Thymus (tissue), 11 donors: ENCODE data around the gene SF3B5. TPM values are rescaled to one million over a fixed set of nuclear protein-coding genes. Genes with fewer than 3 reads are reported as not detected.
A peak's percentile ranks its signal among the peaks of the same experiment; 100 is the strongest.

Experiments
- DNase-seq, 9 donors: peaks; one replicate each; pipeline ENCODE4 v3.0.0-alpha.2; 2013; ENCODE audit warnings: low spot score in 9 of 9, low read depth in 6 of 9, missing footprints in 1 of 9
- H3K27ac ChIP-seq, 2 donors: one replicate each; pipeline ENCODE4 v1.5.1; 2013; ENCODE audit warnings: control low read depth in 1 of 2, low read depth in 1 of 2, low read length in 1 of 2, mild to moderate bottlenecking in 1 of 2, moderate library complexity in 1 of 2
- H3K27me3 ChIP-seq, 2 donors: one replicate each; pipeline ENCODE4 v1.5.1; 2013; ENCODE audit warnings: low read length in 1 of 2; ENCODE audit not compliant: control insufficient read depth in 2 of 2, insufficient read depth in 1 of 2
- H3K36me3 ChIP-seq, 2 donors: one replicate each; pipeline ENCODE4 v1.5.1; 2013; ENCODE audit warnings: low read length in 1 of 2, mild to moderate bottlenecking in 1 of 2, moderate library complexity in 1 of 2; ENCODE audit not compliant: control insufficient read depth in 2 of 2, insufficient read depth in 2 of 2
- H3K4me1 ChIP-seq, 2 donors: one replicate each; pipeline ENCODE4 v1.5.1; 2013; ENCODE audit warnings: low read length in 2 of 2; ENCODE audit not compliant: control insufficient read depth in 2 of 2, insufficient read depth in 2 of 2
- H3K4me3 ChIP-seq, 2 donors: one replicate each; pipeline ENCODE4 v1.5.1; 2013; ENCODE audit warnings: low read length in 2 of 2, control low read depth in 1 of 2, mild to moderate bottlenecking in 1 of 2
- H3K9me3 ChIP-seq, 2 donors: one replicate each; pipeline ENCODE4 v1.5.1; 2013; ENCODE audit warnings: low read length in 1 of 2, mild to moderate bottlenecking in 1 of 2; ENCODE audit not compliant: control insufficient read depth in 2 of 2, insufficient read depth in 1 of 2
- WGBS: extraction: QIAGEN DNeasy Blood & Tissue Kit; methylation state at CpG from one replicate; pipeline ENCODE4 v1.1.7; 2013; 5-methylcytosine and 5-hydroxymethylcytosine counted together
- polyA plus RNA-seq: library from polyadenylated mRNA; stranded (reverse); fragments of 200-250 nt; gene quantifications from one replicate; pipeline ENCODE4 v1.2.3, GENCODE V29; 2013
- total RNA-seq: library from RNA; stranded (reverse); fragments of 120-200 nt; gene quantifications from one replicate; pipeline ENCODE4 v1.2.4, GENCODE V29; 2013
- donor health status: healthy.

The SF3B5 gene
- total and polyA plus RNA-seq, 2 donors: 176 to 192 TPM

DNA sequence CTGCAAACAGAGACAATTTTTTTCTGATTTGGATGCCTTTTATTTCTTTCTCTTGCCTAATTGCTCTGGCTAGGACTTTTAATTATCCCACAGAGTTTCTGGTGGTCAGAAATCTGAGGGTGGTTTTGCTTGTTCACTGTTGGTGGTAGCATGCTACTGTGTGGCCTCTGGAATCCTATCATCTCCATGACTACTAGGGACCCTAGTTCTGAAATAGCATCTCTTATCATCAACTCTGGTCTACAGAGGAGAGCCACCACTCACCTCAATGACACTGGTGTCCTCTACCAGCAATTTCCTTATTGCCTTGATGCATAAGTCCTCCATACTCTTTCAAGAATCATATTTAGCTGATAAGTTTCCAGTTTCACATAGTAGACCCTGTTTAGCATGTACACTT is 27.5 kb upstream of the SF3B5 start:
- no peaks in the 10 kb centered on the region for H3K4me1 ChIP-seq
- no peak overlapping the region for H3K4me3 ChIP-seq
- H3K27ac ChIP-seq: no peak overlapping the region
- no peak for DNase-seq
- no peaks in the 10 kb centered on the region for H3K36me3 ChIP-seq
- no peaks in the 10 kb centered on the region for H3K9me3 ChIP-seq
- no peaks in the 10 kb centered on the region for H3K27me3 ChIP-seq

DNA sequence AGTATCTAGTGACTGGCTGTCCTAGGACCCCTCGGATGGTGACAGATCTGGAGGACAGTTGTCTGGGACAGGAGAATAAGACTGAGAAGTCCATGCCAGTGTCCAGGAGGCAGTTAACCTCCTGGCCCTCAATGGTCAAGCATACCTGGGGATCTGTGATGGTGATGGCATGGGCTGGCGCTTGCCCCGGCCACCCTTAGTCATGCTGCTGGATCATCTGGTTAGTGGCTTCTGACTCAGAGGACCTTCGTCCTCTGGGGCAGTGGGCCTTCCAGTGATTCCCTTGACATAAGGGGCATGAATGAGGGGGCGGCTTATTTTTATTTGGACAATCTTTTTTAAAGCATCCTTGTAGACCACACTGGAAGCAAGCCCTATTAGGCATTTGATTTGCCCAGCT is 24.0 kb upstream of the SF3B5 start:
- no peak overlapping the region for H3K4me3 ChIP-seq
- H3K36me3 ChIP-seq: no peaks in the 10 kb centered on the region
- no peak overlapping the region for H3K27ac ChIP-seq
- no peaks in the 10 kb centered on the region for H3K4me1 ChIP-seq
- no peak for DNase-seq
- WGBS: 97% methylated on average over 5 of the region's 5 CpGs
- no peaks in the 10 kb centered on the region for H3K27me3 ChIP-seq
- H3K9me3 ChIP-seq: no peaks in the 10 kb centered on the region

DNA sequence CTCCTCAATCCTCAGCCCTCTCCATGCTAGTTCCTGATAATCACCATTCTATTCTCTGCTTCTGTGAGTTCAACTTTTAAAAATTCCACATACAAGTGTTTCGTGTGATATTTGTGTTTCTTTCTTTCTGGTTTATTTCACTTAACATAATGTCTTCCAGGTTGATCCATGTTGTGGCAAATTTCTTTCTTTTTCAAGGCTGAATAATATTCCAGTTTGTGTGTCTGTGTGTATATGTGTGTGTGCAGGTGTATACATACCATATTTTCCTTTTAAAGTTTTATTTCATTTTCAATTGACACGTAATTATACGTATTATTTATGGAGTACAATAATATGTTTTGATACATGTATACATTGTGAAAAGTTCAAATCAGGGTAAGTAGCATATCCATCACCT is 19.8 kb upstream of the SF3B5 start:
- H3K27me3 ChIP-seq: no peaks in the 10 kb centered on the region
- no peaks in the 10 kb centered on the region for H3K4me1 ChIP-seq
- WGBS: 99% methylated on average over 3 of the region's 3 CpGs
- H3K27ac ChIP-seq: no peak overlapping the region
- DNase-seq: no peak
- H3K9me3 ChIP-seq: no peaks in the 10 kb centered on the region
- no peaks in the 10 kb centered on the region for H3K36me3 ChIP-seq
- H3K4me3 ChIP-seq: no peak overlapping the region

DNA sequence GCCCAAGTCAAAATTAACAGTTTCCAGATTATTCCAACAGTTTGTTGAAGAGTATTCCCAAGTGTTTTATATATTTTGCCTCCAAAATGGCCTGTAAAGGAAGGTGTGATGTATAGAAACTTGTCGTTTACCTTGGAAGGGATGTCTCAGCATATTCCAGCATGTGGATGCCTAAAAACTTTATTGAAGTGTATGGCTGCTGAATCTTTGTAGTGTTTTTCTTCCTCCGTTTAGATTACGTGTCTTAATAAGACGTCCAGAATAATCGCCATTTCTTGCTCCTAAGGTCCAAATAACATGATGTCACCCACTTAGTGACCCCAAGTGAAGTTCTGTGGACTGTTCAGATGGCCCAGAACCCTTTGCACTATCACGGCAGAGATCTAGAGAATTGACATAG is 18.0 kb upstream of the SF3B5 start:
- no peak overlapping the region for H3K4me3 ChIP-seq
- no peaks in the 10 kb centered on the region for H3K27me3 ChIP-seq
- no peak for DNase-seq
- H3K4me1 ChIP-seq: no peaks in the 10 kb centered on the region
- H3K9me3 ChIP-seq: no peaks in the 10 kb centered on the region
- H3K36me3 ChIP-seq: no peaks in the 10 kb centered on the region
- no peak overlapping the region for H3K27ac ChIP-seq
- WGBS: 96% methylated on average over 6 of the region's 6 CpGs

DNA sequence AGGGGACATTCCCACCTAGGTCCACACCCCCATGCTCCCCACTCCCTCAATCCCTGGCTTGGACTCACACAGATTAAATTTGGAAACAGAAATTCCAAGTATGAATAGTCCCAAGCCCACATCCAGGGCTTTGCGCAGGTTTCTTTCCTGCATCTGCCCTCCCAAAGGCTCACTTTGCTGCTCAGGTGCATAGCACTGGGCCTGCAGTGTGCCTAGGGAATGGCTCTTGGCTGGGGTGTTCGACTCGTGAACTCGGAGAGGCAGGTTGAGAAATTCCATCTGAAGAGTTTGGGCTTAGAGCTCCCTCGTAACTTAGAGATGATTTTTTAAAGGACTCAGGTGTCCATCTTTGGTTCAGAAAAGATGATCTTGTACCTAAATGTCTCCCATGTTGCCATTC is 14.8 kb upstream of the SF3B5 start:
- Histone ChIP-seq H3K36me3 (no peaks in the 10 kb centered on the region), H3K9me3 (no peaks in the 10 kb centered on the region), H3K4me3 (no peak overlapping the region), H3K27ac (no peak overlapping the region), H3K27me3 (no peaks in the 10 kb centered on the region), H3K4me1 (no peaks in the 10 kb centered on the region)
- no peak for DNase-seq
- 88% methylated on average over 5 of the region's 5 CpGs for WGBS

DNA sequence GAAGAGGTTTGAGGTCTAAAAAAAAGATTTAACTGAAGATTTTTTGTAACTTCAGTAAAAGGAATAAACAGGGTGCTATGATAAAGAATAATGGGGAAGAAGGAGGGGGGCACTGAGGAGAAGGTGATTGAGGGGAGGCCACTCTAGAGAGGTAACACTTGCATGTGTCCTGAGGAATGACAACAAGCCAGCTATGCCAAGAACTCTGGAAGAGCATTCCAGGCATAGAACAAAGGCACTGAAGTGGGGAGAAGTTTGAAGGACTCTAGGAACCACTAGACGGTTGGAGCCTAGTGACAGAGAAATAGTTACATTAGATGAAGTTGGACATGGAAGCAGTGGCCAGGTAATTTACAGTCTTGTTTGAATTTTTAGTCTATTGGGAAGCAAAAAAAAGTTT is 10.8 kb upstream of the SF3B5 start:
- no peak for DNase-seq
- no peaks in the 10 kb centered on the region for H3K36me3 ChIP-seq
- no peaks in the 10 kb centered on the region for H3K27me3 ChIP-seq
- no peaks in the 10 kb centered on the region for H3K4me1 ChIP-seq
- H3K4me3 ChIP-seq: no peak overlapping the region
- H3K9me3 ChIP-seq: no peaks in the 10 kb centered on the region
- 96% methylated on average over 1 of the region's 1 CpG for WGBS
- no peak overlapping the region for H3K27ac ChIP-seq

DNA sequence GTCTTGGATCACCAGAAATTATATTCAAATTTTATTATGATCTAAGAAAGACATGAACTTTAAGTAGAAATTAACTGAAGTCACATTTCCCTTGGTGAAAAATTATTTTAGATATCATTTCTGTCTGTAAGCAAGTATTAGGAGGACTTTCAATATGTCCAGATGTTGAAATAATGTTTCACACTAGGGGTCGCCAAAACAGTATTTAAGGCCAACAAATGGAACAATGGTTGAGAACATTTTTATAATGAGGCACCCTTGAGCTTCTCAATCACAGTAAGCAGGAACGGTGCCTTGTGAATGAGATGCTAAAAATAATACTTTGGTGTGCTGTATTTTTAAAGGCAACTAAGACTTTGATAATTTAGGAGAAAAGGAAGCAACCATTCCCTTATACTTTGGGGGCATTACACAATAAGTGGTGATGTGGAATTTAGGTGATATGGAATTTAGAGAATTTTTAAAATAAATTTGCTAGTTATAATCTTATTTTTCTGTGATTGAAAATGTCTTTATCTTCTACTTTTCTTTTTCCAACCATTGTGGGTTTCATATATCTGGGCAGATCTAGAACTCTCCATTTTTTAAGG is 9.6 kb upstream of the SF3B5 start:
- 3% methylated on average over 2 of the region's 2 CpGs for WGBS
- Histone ChIP-seq H3K27me3 (no peaks in the 10 kb centered on the region), H3K9me3 (no peaks in the 10 kb centered on the region), H3K4me3 (no peak overlapping the region), H3K36me3 (no peaks in the 10 kb centered on the region), H3K27ac (no peak overlapping the region), H3K4me1 (no peaks in the 10 kb centered on the region)
- peak; percentile 38 to 86 (median 66) for DNase-seq

DNA sequence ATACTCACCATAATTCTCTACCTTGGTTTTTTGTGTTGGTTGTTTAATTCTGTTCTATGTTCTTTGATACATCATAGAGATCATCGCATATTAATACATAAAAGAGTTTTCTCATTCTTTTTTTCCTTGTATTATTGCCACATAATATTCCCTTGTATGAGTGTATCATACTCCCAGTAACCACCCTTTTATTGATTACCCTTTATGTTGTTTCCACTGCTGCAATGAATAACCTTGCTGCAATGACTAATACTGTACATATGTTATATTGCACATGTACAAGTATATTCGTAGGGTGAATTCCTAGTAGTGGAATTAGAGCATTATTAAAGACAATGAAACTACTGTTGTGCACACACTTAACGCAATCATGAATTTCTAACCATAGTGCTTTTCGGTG is 9.1 kb upstream of the SF3B5 start:
- WGBS: 59% methylated on average over 4 of the region's 4 CpGs
- no peak overlapping the region for H3K27ac ChIP-seq
- no peak for DNase-seq
- no peaks in the 10 kb centered on the region for H3K27me3 ChIP-seq
- no peaks in the 10 kb centered on the region for H3K36me3 ChIP-seq
- no peaks in the 10 kb centered on the region for H3K9me3 ChIP-seq
- no peak overlapping the region for H3K4me3 ChIP-seq
- H3K4me1 ChIP-seq: no peaks in the 10 kb centered on the region

DNA sequence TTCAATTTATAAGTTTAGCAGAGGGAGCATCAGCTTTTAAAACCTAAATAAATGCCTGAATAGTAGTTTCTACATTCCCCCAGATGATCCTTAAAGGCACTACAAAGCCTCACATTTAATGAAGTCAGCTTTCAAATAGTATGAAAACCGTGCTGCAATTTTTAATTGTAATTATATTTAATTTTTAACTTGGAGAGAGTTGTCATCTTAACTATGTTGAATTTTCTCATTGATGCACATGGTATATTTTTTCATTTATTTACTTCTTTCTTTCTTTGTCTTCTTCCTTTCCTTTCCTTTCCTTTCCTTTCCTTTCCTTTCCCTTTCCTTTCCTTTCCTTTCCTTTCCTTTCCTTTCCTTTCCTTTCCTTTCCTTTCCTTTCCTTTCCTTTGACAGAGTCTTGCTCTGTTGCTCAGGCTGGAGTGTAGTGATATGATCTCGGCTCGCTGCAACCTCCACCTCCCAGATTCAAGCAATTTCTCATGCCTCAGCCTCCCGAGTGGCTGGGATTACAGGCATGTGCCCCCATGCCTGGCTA is 7.7 kb upstream of the SF3B5 start:
- H3K27me3 ChIP-seq: no peaks in the 10 kb centered on the region
- no peaks in the 10 kb centered on the region for H3K9me3 ChIP-seq
- no peak for DNase-seq
- 96% methylated on average over 4 of the region's 4 CpGs for WGBS
- H3K27ac ChIP-seq: no peak overlapping the region
- no peaks in the 10 kb centered on the region for H3K36me3 ChIP-seq
- H3K4me3 ChIP-seq: no peak overlapping the region
- no peaks in the 10 kb centered on the region for H3K4me1 ChIP-seq

DNA sequence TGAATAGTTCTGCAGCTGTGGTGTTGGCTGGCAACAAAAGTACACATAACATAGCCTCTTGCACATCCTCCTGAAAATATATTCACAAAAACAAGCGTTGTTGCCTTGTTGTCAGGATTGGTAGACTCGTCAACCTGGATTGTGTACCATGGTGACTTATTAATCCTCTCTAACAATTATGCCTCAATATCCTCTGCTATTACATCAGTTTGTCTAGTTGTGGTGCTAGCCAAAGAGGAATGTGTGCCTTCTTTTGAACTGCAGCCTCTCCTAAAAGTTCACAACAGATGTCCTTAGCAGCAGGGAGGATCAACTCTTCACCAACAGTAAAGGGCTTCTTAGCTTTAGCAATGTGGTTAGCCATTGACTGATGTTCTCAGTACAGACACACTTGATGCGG is 3.6 kb upstream of the SF3B5 start:
- 96% methylated on average over 3 of the region's 3 CpGs for WGBS
- peaks cover 0 to 3% of the 10 kb centered on the region in 2 donors for H3K9me3 ChIP-seq
- H3K27me3 ChIP-seq: no peaks in the 10 kb centered on the region
- H3K4me3 ChIP-seq: no peak overlapping the region
- H3K36me3 ChIP-seq: no peaks in the 10 kb centered on the region
- no peak overlapping the region for H3K27ac ChIP-seq
- H3K4me1 ChIP-seq: peaks cover 8 to 15% of the 10 kb centered on the region in 2 donors
- no peak for DNase-seq
